ENCODE measurements around the gene DNAH2. TPM values are rescaled to one million over a fixed set of nuclear protein-coding genes. Genes with fewer than 3 reads are reported as not detected.
A peak's percentile ranks its signal among the peaks of the same experiment; 100 is the strongest.

DNAH2 gene
- total RNA-seq, 1 experiment from 2014 or later = 0.15 TPM

- peaks cover 0 to under 1% of the 10 kb centered on the region in 2 experiments; a peak in 1 of 4 replicates for H3K4me1 Mint-ChIP-seq
- no peak overlapping the region for H3K9ac ChIP-seq (ENCODE audit: extremely low read depth, insufficient read length, low read length)
- H3K36me3 Mint-ChIP-seq (ENCODE audit: insufficient read depth in 1 of 3, low read depth in 3 of 3) = peaks cover 0 to 9% (median 0%) of the 10 kb centered on the region in 3 experiments; a peak in 1 of 7 replicates
- H3K27ac ChIP-seq (ENCODE audit: insufficient read length, low read depth, low read length) = no peak overlapping the region
- no peak overlapping the region for H4K8ac ChIP-seq (replicated peaks; ENCODE audit: insufficient read length, low read depth, low read length)
- H3K14ac ChIP-seq (ENCODE audit: insufficient read depth, low read length) = no peak overlapping the region
- H3K4ac ChIP-seq (ENCODE audit: low read depth, low read length) = no peak overlapping the region
- H3K18ac ChIP-seq (ENCODE audit: insufficient read length, low read depth, low read length) = no peak overlapping the region
- no peak overlapping the region for H2BK12ac ChIP-seq (ENCODE audit: insufficient read length, low read depth, low read length)
- H3K56ac ChIP-seq (ENCODE audit: insufficient read length, low read depth, low read length) = no peak overlapping the region
- H3K23ac ChIP-seq (ENCODE audit: insufficient read length, low read depth, low read length) = no peak overlapping the region
- H3T11ph ChIP-seq (ENCODE audit: low read length) = no peak overlapping the region
- H3K4me2 ChIP-seq (ENCODE audit: insufficient read depth, insufficient read length, low read length) = no peak overlapping the region
- H2AK5ac ChIP-seq (ENCODE audit: insufficient read length, low read length) = no peak overlapping the region
- H3K27me3 Mint-ChIP-seq (ENCODE audit: low read depth) = no peaks in the 10 kb centered on the region
- no peak overlapping the region for H2BK120ac ChIP-seq (ENCODE audit: low read depth, low read length, poor library complexity, severe bottlenecking)
- H3K9me3 ChIP-seq (ENCODE audit: control insufficient read depth, low read depth, low read length) = no peaks in the 10 kb centered on the region
- H3K27me3 ChIP-seq (ENCODE audit: insufficient read depth, low read length) = no peaks in the 10 kb centered on the region
- H3K4me3 Mint-ChIP-seq = no peak overlapping the region
- no peaks in the 10 kb centered on the region for H3K79me2 ChIP-seq (ENCODE audit: insufficient read depth, low read length)
- no peak overlapping the region for H3K27ac Mint-ChIP-seq
- no peak overlapping the region for H2BK15ac ChIP-seq (ENCODE audit: low read depth, low read length)
- H2BK5ac ChIP-seq (ENCODE audit: insufficient read length, low read length) = no peak overlapping the region
- H4K20me1 ChIP-seq (ENCODE audit: control insufficient read depth, insufficient read depth, insufficient read length) = no peaks in the 10 kb centered on the region
- H3K9me3 Mint-ChIP-seq = no peaks in the 10 kb centered on the region
- no CpG with 5 or more reads among the region's 7 CpGs for WGBS (ENCODE audit: extremely low coverage, insufficient read length, low lambda C conversion rate)
- H3K4me1 ChIP-seq (ENCODE audit: insufficient read depth, low read length) = no peaks in the 10 kb centered on the region
- H2BK20ac ChIP-seq (ENCODE audit: low read depth, low read length, poor library complexity, severe bottlenecking) = no peak overlapping the region
- no peak overlapping the region for H4K5ac ChIP-seq (ENCODE audit: insufficient read length, low read depth, low read length)
- no peak for TF ChIP-seq CTCF (conservative IDR thresholded peaks at IDR 0.05)
- peak; percentile 3 for DNase-seq
- no peak overlapping the region for H4K91ac ChIP-seq (ENCODE audit: insufficient read length, low read depth, low read length)
- H3K79me1 ChIP-seq (ENCODE audit: insufficient read depth, low read depth, low read length, poor library complexity, severe bottlenecking) = no peaks in the 10 kb centered on the region
- no peak overlapping the region for H2AFZ ChIP-seq (ENCODE audit: low read length)
- H3K23me2 ChIP-seq (ENCODE audit: insufficient read length, low read depth, low read length, poor library complexity, severe bottlenecking) = no peaks in the 10 kb centered on the region
These were observed 160.7 kb downstream of the DNAH2 start for GRCh38 chr17:7878234-7878633.
